ENCODE results near the gene NTRK2.

- TF ChIP-seq POLR2A (IDR thresholded peaks at IDR 0.05), result no peak
- TF ChIP-seq CTCF (IDR thresholded peaks at IDR 0.05), result no peak
- TF ChIP-seq POLR2AphosphoS5 (IDR thresholded peaks at IDR 0.05), result no peak
- no peak for TF ChIP-seq EP300 (IDR thresholded peaks at IDR 0.05)
Measured at GRCh38 chr9:84860249-84861115, 191.0 kb downstream of the NTRK2 start.

All from suprapubic skin (tissue), 4 donors.